GM12892 (cell line): ENCODE measurements around the gene ACSL3. TPM values are rescaled to one million over a fixed set of nuclear protein-coding genes. Genes with fewer than 3 reads are reported as not detected.

Experiments
- DNase-seq: peaks from one replicate; pipeline ENCODE4 v3.0.0; 2011; ENCODE audit not compliant: insufficient read length
- FAIRE-seq: peaks from 2 replicates; lab custom pipeline; 2011; peaks lifted over from hg19 to GRCh38; lab: Jason Lieb, UNC
- POLR2A ChIP-seq: IDR thresholded peaks from 2 replicates; pipeline ENCODE4 v1.6.1; 2011; ENCODE audit warnings: low read depth, low read length, control low read depth
- POLR2AphosphoS5 ChIP-seq: IDR thresholded peaks from 2 replicates; pipeline ENCODE4 v1.6.1; 2011; ENCODE audit warnings: low read depth, low read length, control low read depth
- TAF1 ChIP-seq: IDR thresholded peaks from 2 replicates; pipeline ENCODE4 v1.6.1; 2011; ENCODE audit warnings: low read depth, mild to moderate bottlenecking, control low read depth, low read length, borderline replicate concordance
- polyA plus RNA-seq: library from polyadenylated mRNA; unstranded; fragments of >200 nt; gene quantifications from one replicate; pipeline ENCODE4 v1.2.1, GENCODE V29; 2012; ENCODE audit warnings: missing spikeins, inconsistent platforms; ENCODE audit not compliant: missing spikeins

The ACSL3 gene
- 26.6 TPM for polyA plus RNA-seq

GRCh38 chr2:222860740-222861410 is at the start of gene ACSL3:
TSS of gene ACSL3 (plus strand) at chr2:222861036. CDS start at chr2:222908773, 47,737 bp downstream.
- peak; percentile 98 for FAIRE-seq
- TF ChIP-seq TAF1 (peak; percentile 98), POLR2A (peak; percentile 97), POLR2AphosphoS5 (peak; percentile 94)

GRCh38 chr2:222811828-222812227 is 49.0 kb upstream of the ACSL3 start:
- no peak for FAIRE-seq
- TF ChIP-seq POLR2A, result no peak
- no peak for TF ChIP-seq POLR2AphosphoS5
- TF ChIP-seq TAF1, result no peak
- no peak for DNase-seq

More at GRCh38 chr2:222860740-222861410, at the start of gene ACSL3:
- peak; percentile 91 for DNase-seq

- TF ChIP-seq POLR2AphosphoS5, result no peak
- TF ChIP-seq POLR2A, result no peak
- TF ChIP-seq TAF1, result no peak
- DNase-seq (peak; percentile 37), FAIRE-seq (peak; percentile 99)
Observed at GRCh38 chr2:222813177-222813843, 47.5 kb upstream of the ACSL3 start.

DNA sequence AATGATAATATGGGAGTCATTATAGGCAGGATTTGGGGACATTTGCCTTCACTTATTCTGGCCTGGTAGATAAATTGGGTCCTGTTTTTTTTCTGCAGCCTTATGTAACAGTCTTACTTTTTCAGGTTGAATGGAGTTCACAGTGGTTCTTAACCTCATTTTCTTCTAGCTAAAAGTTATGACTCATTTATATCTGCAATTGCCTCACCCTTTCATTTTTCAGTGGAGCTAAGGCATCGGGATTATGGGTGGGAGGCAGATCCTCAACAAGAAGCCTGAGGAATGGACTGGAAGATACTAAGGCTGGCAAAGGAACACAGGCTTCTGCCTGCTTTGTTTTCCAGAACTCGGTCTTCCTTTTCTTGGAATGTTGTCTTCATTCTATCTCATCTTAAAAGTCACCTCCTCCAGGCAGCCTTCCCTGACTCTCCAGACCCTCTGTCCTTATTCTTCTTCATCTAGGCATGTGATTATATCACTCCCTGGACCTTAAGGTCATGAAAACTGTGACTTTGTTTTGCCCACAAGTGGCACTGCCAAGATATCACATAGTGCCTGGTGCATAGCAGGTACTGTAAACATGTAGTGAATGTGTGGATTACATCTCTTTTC is 41.0 kb upstream of the ACSL3 start:
- FAIRE-seq, result no peak
- TF ChIP-seq POLR2AphosphoS5 (no peak), POLR2A (no peak), TAF1 (no peak)
- no peak for DNase-seq

DNA sequence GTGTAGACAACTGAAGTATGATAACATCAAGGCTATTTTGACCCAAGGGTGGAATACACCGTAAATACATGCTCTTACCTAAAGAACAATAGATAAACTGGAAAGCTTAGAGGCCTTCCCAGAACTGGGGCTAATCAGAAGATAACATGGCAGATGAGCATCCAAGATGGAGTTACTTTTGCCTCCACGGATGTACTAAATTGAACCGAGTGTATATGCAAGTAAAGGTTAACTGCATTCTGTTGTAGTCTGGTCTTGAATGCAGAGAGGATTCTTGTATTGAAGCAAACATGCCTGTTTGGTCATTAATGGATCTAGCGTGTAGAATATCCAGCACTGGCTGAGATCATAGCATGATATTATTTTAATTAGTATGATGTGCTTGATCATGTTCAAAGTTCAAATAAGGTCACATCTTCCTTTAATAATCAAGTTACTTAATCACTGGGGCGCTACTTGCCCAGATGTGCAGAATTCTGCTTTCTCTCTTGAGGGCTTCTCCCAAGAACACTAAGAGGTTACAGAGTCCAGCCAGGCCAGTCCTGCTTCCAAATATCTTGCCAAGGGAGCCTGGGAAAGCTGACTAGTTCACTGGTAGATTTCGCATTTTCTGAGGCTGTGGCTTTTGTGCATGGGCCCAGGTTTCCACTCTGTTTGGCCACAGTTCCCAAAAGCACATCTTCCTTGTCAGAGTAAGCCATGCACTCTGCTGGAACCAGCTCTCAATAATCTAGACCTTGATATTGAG is 37.5 kb upstream of the ACSL3 start:
- DNase-seq, result no peak
- FAIRE-seq, result no peak
- TF ChIP-seq POLR2AphosphoS5, result no peak
- TF ChIP-seq TAF1, result no peak
- TF ChIP-seq POLR2A, result no peak

GRCh38 chr2:222825031-222825430 is 35.8 kb upstream of the ACSL3 start:
- no peak for FAIRE-seq
- TF ChIP-seq POLR2AphosphoS5 (no peak), TAF1 (no peak), POLR2A (no peak)
- DNase-seq, result no peak

- FAIRE-seq, result no peak
- DNase-seq, result no peak
- TF ChIP-seq POLR2AphosphoS5 (no peak), POLR2A (no peak), TAF1 (no peak)
Observed at GRCh38 chr2:222827417-222827816, 33.4 kb upstream of the ACSL3 start.

DNA sequence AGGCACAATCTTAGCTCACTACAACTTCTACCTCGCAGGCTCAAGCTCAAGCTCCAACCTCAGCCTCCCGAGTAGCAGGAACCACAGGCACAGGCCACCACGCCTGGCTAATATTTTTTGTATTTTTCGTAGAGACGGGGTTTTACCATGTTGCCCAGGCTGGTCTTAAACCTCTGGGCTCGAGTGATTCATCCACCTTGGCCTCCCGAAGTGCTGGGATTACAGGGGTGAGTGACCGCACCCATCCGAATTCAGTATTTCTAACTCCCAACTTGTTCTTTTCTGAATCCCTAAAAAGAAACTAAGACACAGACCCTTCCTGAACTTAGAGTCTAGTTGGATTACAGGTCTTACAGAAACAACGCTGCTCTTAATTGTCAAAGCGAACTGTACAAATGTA is 32.3 kb upstream of the ACSL3 start:
- TF ChIP-seq POLR2A (no peak), TAF1 (no peak), POLR2AphosphoS5 (no peak)
- DNase-seq (no peak), FAIRE-seq (no peak)

DNA sequence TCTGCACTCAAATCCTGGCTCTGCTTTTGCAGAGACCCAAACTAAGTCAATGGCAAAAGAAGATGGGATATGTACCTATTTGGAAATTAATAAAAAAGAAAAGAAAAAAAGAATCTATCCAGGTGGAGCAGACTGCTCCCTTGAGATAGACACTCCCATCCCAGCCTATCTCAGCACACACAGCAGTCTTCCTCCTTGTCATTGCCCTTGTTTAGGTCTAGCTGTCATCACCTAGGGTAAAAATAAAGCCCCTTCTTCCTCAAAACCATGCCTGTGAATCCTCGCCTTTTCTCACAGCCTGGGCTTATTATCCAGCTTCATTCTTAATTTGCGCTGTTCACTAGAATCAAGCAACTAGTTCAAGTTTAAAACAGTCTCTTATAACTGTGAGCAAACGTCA is 30.7 kb upstream of the ACSL3 start:
- no peak for DNase-seq
- TF ChIP-seq POLR2A (no peak), TAF1 (no peak), POLR2AphosphoS5 (no peak)
- FAIRE-seq, result no peak

- FAIRE-seq (no peak), DNase-seq (no peak)
- no peak for TF ChIP-seq POLR2AphosphoS5
- TF ChIP-seq POLR2A, result no peak
- TF ChIP-seq TAF1, result no peak
Observed at GRCh38 chr2:222833410-222833809, 27.4 kb upstream of the ACSL3 start.

- DNase-seq, result no peak
- no peak for TF ChIP-seq TAF1
- TF ChIP-seq POLR2AphosphoS5, result no peak
- no peak for TF ChIP-seq POLR2A
- FAIRE-seq, result no peak
Observed at GRCh38 chr2:222835143-222835822, 25.6 kb upstream of the ACSL3 start.

- TF ChIP-seq POLR2A, result no peak
- no peak for TF ChIP-seq POLR2AphosphoS5
- TF ChIP-seq TAF1, result no peak
- FAIRE-seq, result no peak
- no peak for DNase-seq
Observed at GRCh38 chr2:222835823-222836151, 25.0 kb upstream of the ACSL3 start.
